IMR-90 (cell line): ENCODE results near the gene SPPL2A. TPM values are rescaled to one million over a fixed set of nuclear protein-coding genes. Genes with fewer than 3 reads are reported as not detected.

Experiments used
- ATAC-seq: fragments of 200-7000 bp; cut with Tn5 transposase; 2 replicates; pipeline ENCODE4 v1.9.1; 2020; ENCODE audit warnings: low read depth, mild to moderate bottlenecking, moderate library complexity
- BruUV-seq: library from RNA; stranded (reverse); fragments of 400-500 nt; replicated peaks from 2 replicates; lab custom pipeline; 2021; lab: Mats Ljungman, UMichigan
- CTCF ChIA-PET: fragments of 300-600 bp; formaldehyde crosslinking; extraction: SDS; loops from one replicate; lab custom pipeline; 2021; ENCODE audit warnings: antibody characterized with exemption; lab: Yijun Ruan, JAX
- POLR2A ChIA-PET: fragments of 300-600 bp; sonication (Branson Sonifier 250); formaldehyde crosslinking; loops from one replicate; lab custom pipeline; 2022; ENCODE audit warnings: antibody characterized with exemption; ENCODE audit not compliant: unreplicated experiment; lab: Charles Lee
- DNase-seq: peaks from one replicate; pipeline ENCODE4 v3.0.0; 2013
- H2AFZ ChIP-seq: replicated peaks from 2 replicates; pipeline ENCODE3; 2013; ENCODE audit warnings: low read length, mild to moderate bottlenecking; ENCODE audit not compliant: poor library complexity
- H2AK5ac ChIP-seq: 2 replicates; pipeline ENCODE4 v1.6.1; 2013; ENCODE audit warnings: low read depth, low read length, inconsistent platforms
- H2AK9ac ChIP-seq: replicated peaks from 2 replicates; pipeline ENCODE3; 2013; ENCODE audit warnings: mild to moderate bottlenecking, low read depth, low read length, moderate library complexity; ENCODE audit not compliant: poor library complexity
- H2BK120ac ChIP-seq: 2 replicates; pipeline ENCODE4 v1.6.1; 2013; ENCODE audit warnings: low read depth, low read length, inconsistent platforms
- H2BK15ac ChIP-seq: 3 replicates; pipeline ENCODE4 v1.6.1; 2013; ENCODE audit warnings: low read depth, low read length, inconsistent platforms
- H2BK20ac ChIP-seq: 2 replicates; pipeline ENCODE4 v1.6.1; 2013; ENCODE audit warnings: low read depth, mild to moderate bottlenecking, inconsistent platforms, low read length, moderate library complexity
- H2BK5ac ChIP-seq: 2 replicates; pipeline ENCODE4 v1.6.1; 2013; ENCODE audit warnings: mild to moderate bottlenecking, low read depth, low read length, inconsistent platforms; ENCODE audit not compliant: poor library complexity, severe bottlenecking
- H3K14ac ChIP-seq: replicated peaks from 2 replicates; pipeline ENCODE4 v1.6.1; 2013; ENCODE audit warnings: low read depth, low read length, inconsistent platforms
- H3K18ac ChIP-seq: 2 replicates; pipeline ENCODE4 v1.6.1; 2013; ENCODE audit warnings: low read depth, low read length, control low read depth
- H3K23ac ChIP-seq: 2 replicates; pipeline ENCODE4 v1.6.1; 2013; ENCODE audit warnings: low read depth, low read length, inconsistent platforms
- H3K27ac ChIP-seq: 2 replicates; pipeline ENCODE4 v1.5.1; 2013; ENCODE audit warnings: mild to moderate bottlenecking, control low read depth, low read length; ENCODE audit not compliant: insufficient read depth
- H3K27me3 ChIP-seq: 2 replicates; pipeline ENCODE4 v1.6.1; 2013; ENCODE audit warnings: low read length; ENCODE audit not compliant: control insufficient read depth, insufficient read depth
- H3K36me3 ChIP-seq: 2 replicates; pipeline ENCODE4 v1.6.1; 2013; ENCODE audit warnings: low read length, mixed read lengths; ENCODE audit not compliant: control insufficient read depth, insufficient read depth
- H3K4ac ChIP-seq: 2 replicates; pipeline ENCODE4 v1.6.1; 2013; ENCODE audit warnings: low read depth, low read length, inconsistent platforms
- H3K4me1 ChIP-seq: 2 replicates; pipeline ENCODE4 v1.6.1; 2013; ENCODE audit warnings: low read length, mixed read lengths; ENCODE audit not compliant: control insufficient read depth, insufficient read depth
- H3K4me2 ChIP-seq: 2 replicates; pipeline ENCODE4 v1.6.1; 2013; ENCODE audit warnings: low read depth, mild to moderate bottlenecking, control low read depth, low read length, moderate library complexity
- H3K4me3 ChIP-seq: 2 replicates; pipeline ENCODE4 v1.5.1; 2013; ENCODE audit warnings: low read depth, mild to moderate bottlenecking, control low read depth, low read length, moderate library complexity; ENCODE audit not compliant: insufficient read depth
- H3K56ac ChIP-seq: 2 replicates; pipeline ENCODE4 v1.6.1; 2013; ENCODE audit warnings: low read length, inconsistent platforms; ENCODE audit not compliant: insufficient read depth; ENCODE audit errors: extremely low read depth
- H3K79me1 ChIP-seq, 2 experiments: 2 replicates each; pipeline ENCODE4 v1.6.1; 2013; ENCODE audit warnings: low read length in 2 of 2, inconsistent platforms in 1 of 2, low read depth in 1 of 2
- H3K9ac ChIP-seq: 2 replicates; pipeline ENCODE4 v1.6.1; 2013; ENCODE audit warnings: low read depth, low read length, control low read depth
- H3K9me1 ChIP-seq: 2 replicates; pipeline ENCODE4 v1.6.1; 2013; ENCODE audit warnings: low read length, inconsistent platforms; ENCODE audit not compliant: insufficient read depth
- H3K9me3 ChIP-seq: 2 replicates; pipeline ENCODE4 v1.6.1; 2013; ENCODE audit warnings: low read length; ENCODE audit not compliant: control insufficient read depth, insufficient read depth
- H4K20me1 ChIP-seq: 2 replicates; pipeline ENCODE4 v1.6.1; 2013; ENCODE audit warnings: low read length, inconsistent platforms; ENCODE audit not compliant: insufficient read depth
- H4K5ac ChIP-seq: 2 replicates; pipeline ENCODE4 v1.6.1; 2013; ENCODE audit warnings: mild to moderate bottlenecking, low read depth, low read length, control low read depth
- H4K8ac ChIP-seq, 2 experiments: 2 replicates each; pipeline ENCODE4 v1.6.1; 2013; ENCODE audit warnings: low read depth in 2 of 2, low read length in 2 of 2, control low read depth in 1 of 2, inconsistent platforms in 1 of 2
- H4K91ac ChIP-seq: 2 replicates; pipeline ENCODE4 v1.6.1; 2013; ENCODE audit warnings: low read depth, low read length, inconsistent platforms; ENCODE audit not compliant: insufficient read depth
- CEBPB ChIP-seq: IDR thresholded peaks from 2 replicates; pipeline ENCODE4 v1.6.1; 2012; ENCODE audit warnings: low read depth, low read length, improper control_type of control experiment
- CHD1 ChIP-seq: IDR thresholded peaks from 2 replicates; pipeline ENCODE4 v1.6.1; 2012; ENCODE audit warnings: low read depth, low read length, improper control_type of control experiment
- ELK1 ChIP-seq: fragments of 150-350 bp; IDR thresholded peaks from 2 replicates; pipeline ENCODE4 v1.6.1; 2016; ENCODE audit warnings: low read depth, mild to moderate bottlenecking, low read length, moderate library complexity, borderline replicate concordance
- FOS ChIP-seq: fragments of 150-350 bp; IDR thresholded peaks from 2 replicates; pipeline ENCODE4 v1.6.1; 2016; ENCODE audit warnings: low read depth, low read length
- MAFK ChIP-seq: IDR thresholded peaks from 2 replicates; pipeline ENCODE4 v1.6.1; 2012; ENCODE audit warnings: low read depth, low read length, improper control_type of control experiment
- MAZ ChIP-seq: IDR thresholded peaks from 2 replicates; pipeline ENCODE4 v1.6.1; 2012; ENCODE audit warnings: low read depth, mild to moderate bottlenecking, low read length, improper control_type of control experiment, moderate library complexity, borderline replicate concordance
- MXI1 ChIP-seq: IDR thresholded peaks from 2 replicates; pipeline ENCODE4 v1.6.1; 2012; ENCODE audit warnings: low read depth, mild to moderate bottlenecking, low read length, moderate library complexity, borderline replicate concordance
- NFE2L2 ChIP-seq: fragments of 150-350 bp; IDR thresholded peaks from 2 replicates; pipeline ENCODE4 v1.6.1; 2016; ENCODE audit warnings: low read depth, mild to moderate bottlenecking, low read length
- POLR2A ChIP-seq: IDR thresholded peaks from 2 replicates; pipeline ENCODE4 v1.6.1; 2012; ENCODE audit warnings: mild to moderate bottlenecking, low read depth, low read length
- RAD21 ChIP-seq: IDR thresholded peaks from 2 replicates; pipeline ENCODE4 v1.6.1; 2012; ENCODE audit warnings: low read length, improper control_type of control experiment
- RCOR1 ChIP-seq: IDR thresholded peaks from 2 replicates; pipeline ENCODE4 v1.6.1; 2012; ENCODE audit warnings: mild to moderate bottlenecking, low read length, improper control_type of control experiment; ENCODE audit not compliant: insufficient replicate concordance
- RFX5 ChIP-seq: IDR thresholded peaks from 2 replicates; pipeline ENCODE4 v1.8.0; 2012; ENCODE audit warnings: low read depth, mild to moderate bottlenecking, low read length, moderate library complexity
- SMC3 ChIP-seq: fragments of 150-350 bp; IDR thresholded peaks from 2 replicates; pipeline ENCODE4 v1.6.1; 2016; ENCODE audit warnings: low read depth, mild to moderate bottlenecking, antibody characterized with exemption, low read length, moderate library complexity
- dilution Hi-C: fragments of 300-500 bp; cut with HindIII; formaldehyde crosslinking; loops from one replicate; pipeline ENCODE4 v1.14.3; 2018; ENCODE audit warnings: low sequenced_read_pairs; ENCODE audit not compliant: unreplicated experiment
- in situ Hi-C: fragments of 300-500 bp; cut with MboI; formaldehyde crosslinking; loops from 3 replicates; pipeline ENCODE4 v1.14.3; 2019; ENCODE audit warnings: low sequenced_read_pairs, inconsistent platforms, mixed read lengths
- intact Hi-C: fragments of 100-400 bp; cut with micrococcal nuclease; formaldehyde crosslinking; loops from 2 replicates; pipeline ENCODE4 v1.10.0; 2022
- polyA plus RNA-seq, 3 experiments: library from polyadenylated mRNA; depleted of rRNA; stranded (reverse); fragments of >200 nt; gene quantifications; 2 replicates each; pipeline ENCODE4 v1.2.3, GENCODE V29; 2012; ENCODE audit warnings: low replicate concordance in 1 of 3
- total RNA-seq: library from RNA; depleted of rRNA; stranded (reverse); fragments of >200 nt; gene quantifications from 2 replicates; pipeline ENCODE4 v1.2.3, GENCODE V29; 2012
- TF ChIP-seq, protein P1 (sequence below): fragments of 150-350 bp; IDR thresholded peaks from 2 replicates; pipeline ENCODE4 v1.6.1; 2017; ENCODE audit warnings: mild to moderate bottlenecking, antibody characterized with exemption, low read length, low read depth

The SPPL2A gene
- total and polyA plus RNA-seq, 2 of the 4 experiments (the other 2 are of a cell fraction): 29.2 to 53.8 TPM

GRCh38 chr15:50783895-50784294 lies 18.4 kb upstream of the SPPL2A start:
- no peak overlapping the region for H2BK5ac ChIP-seq
- H3K4me1 ChIP-seq: peaks cover 2% of the 10 kb centered on the region
- no peak overlapping the region for H4K5ac ChIP-seq
- no peak for DNase-seq
- no peaks in the 10 kb centered on the region for H3K9me1 ChIP-seq
- no peak overlapping the region for H3K4ac ChIP-seq
- no peak overlapping the region for H3K14ac ChIP-seq
- H3K27me3 ChIP-seq: 0 out of 2 replicates have a peak, but pooled peaks cover 1% of the 10 kb centered on the region
- H3K23ac ChIP-seq: no peak overlapping the region
- intact Hi-C loops: no loop called here
- no peak overlapping the region for H4K8ac ChIP-seq
- H3K56ac ChIP-seq: no peak overlapping the region
- no peaks in the 10 kb centered on the region for H4K20me1 ChIP-seq
- no peak overlapping the region for H2AK9ac ChIP-seq
- no peaks in the 10 kb centered on the region for H3K36me3 ChIP-seq
- no peak overlapping the region for H3K4me3 ChIP-seq
- no peaks in the 10 kb centered on the region for H3K79me1 ChIP-seq
- H3K4me2 ChIP-seq: no peak overlapping the region
- H3K9me3 ChIP-seq: no peaks in the 10 kb centered on the region
- H4K91ac ChIP-seq: no peak overlapping the region
- in situ Hi-C loops: no loop called here
- H3K18ac ChIP-seq: no peak overlapping the region
- H2BK15ac ChIP-seq: no peak overlapping the region
- no peak for ATAC-seq
- TF ChIP-seq FOS (no peak), MXI1 (no peak), MAFK (no peak), RAD21 (no peak), CEBPB (no peak), POLR2A (no peak), RCOR1 (no peak), ELK1 (no peak), SMC3 (no peak), CHD1 (no peak), RFX5 (no peak), NFE2L2 (no peak), MAZ (no peak)
- TF ChIP-seq, protein P1, sequence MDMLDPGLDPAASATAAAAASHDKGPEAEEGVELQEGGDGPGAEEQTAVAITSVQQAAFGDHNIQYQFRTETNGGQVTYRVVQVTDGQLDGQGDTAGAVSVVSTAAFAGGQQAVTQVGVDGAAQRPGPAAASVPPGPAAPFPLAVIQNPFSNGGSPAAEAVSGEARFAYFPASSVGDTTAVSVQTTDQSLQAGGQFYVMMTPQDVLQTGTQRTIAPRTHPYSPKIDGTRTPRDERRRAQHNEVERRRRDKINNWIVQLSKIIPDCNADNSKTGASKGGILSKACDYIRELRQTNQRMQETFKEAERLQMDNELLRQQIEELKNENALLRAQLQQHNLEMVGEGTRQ: no peak
- dilution Hi-C loops: no loop called here
- no peak overlapping the region for H2BK20ac ChIP-seq
- no TSS peak for BruUV-seq
- POLR2A ChIA-PET: no interaction called here
- no peak overlapping the region for H2AK5ac ChIP-seq
- H3K27ac ChIP-seq: no peak overlapping the region
- H2BK120ac ChIP-seq: no peak overlapping the region
- H3K9ac ChIP-seq: no peak overlapping the region
- CTCF ChIA-PET: no interaction called here
- H2AFZ ChIP-seq: no peak overlapping the region
